Hematopoietic multipotent progenitor cell (in vitro differentiated cells): ENCODE measurements around the gene ERFL. TPM values are rescaled to one million over a fixed set of nuclear protein-coding genes. Genes with fewer than 3 reads are reported as not detected.
"Not testable (repeated sequence)": the region's sequence is repeated elsewhere in the genome, so short reads cannot be mapped to it uniquely, and the experiment has no call there.

Experiments
- DNase-seq, 3 donors: peaks; one replicate each; pipeline ENCODE4 v3.0.0-alpha.2; 2011 to 2015; ENCODE audit warnings: low read depth in 2 of 3, low spot score in 2 of 3
- total RNA-seq: library from RNA; depleted of rRNA; stranded (reverse); fragments of >200 nt; gene quantifications from one replicate; pipeline ENCODE4 v1.2.3, GENCODE V29; 2012

ERFL gene
- total RNA-seq, 1 donor: under 0.01 TPM

- no peak for DNase-seq
Measured at GRCh38 chr19:41944336-41944735, 16.1 kb upstream of the ERFL start.

GRCh38 chr19:41941410-41942202 is 13.4 kb upstream of the ERFL start:
- DNase-seq: no peak

- DNase-seq: no peak
Measured at GRCh38 chr19:41940731-41941409, 12.6 kb upstream of the ERFL start.

GRCh38 chr19:41939861-41940730 is 11.8 kb upstream of the ERFL start:
- peak in 1 of 3 donors; percentile 50 for DNase-seq

GRCh38 chr19:41939209-41939608 is 11.0 kb upstream of the ERFL start:
- not testable (repeated sequence) for DNase-seq

GRCh38 chr19:41937525-41938468 is 9.5 kb upstream of the ERFL start:
- DNase-seq: peak in 1 of 3 donors; percentile 36

- DNase-seq: no peak
Measured at GRCh38 chr19:41936961-41937360, 8.7 kb upstream of the ERFL start.

GRCh38 chr19:41936416-41936850 is 8.2 kb upstream of the ERFL start:
- DNase-seq: no peak

GRCh38 chr19:41935760-41936415 is 7.6 kb upstream of the ERFL start:
- no peak for DNase-seq

- DNase-seq: peak; percentile 70 to 81 (median 72)
Measured at GRCh38 chr19:41934849-41935374, 6.7 kb upstream of the ERFL start.

- no peak for DNase-seq
Measured at GRCh38 chr19:41933693-41934426, 5.6 kb upstream of the ERFL start.

GRCh38 chr19:41932720-41933332 is 4.6 kb upstream of the ERFL start:
- DNase-seq: no peak

GRCh38 chr19:41932259-41932719 is 4.0 kb upstream of the ERFL start:
- DNase-seq: no peak

- DNase-seq: peak in 1 of 3 donors; percentile 47
Measured at GRCh38 chr19:41930926-41931592, 2.8 kb upstream of the ERFL start.

- no peak for DNase-seq
Measured at GRCh38 chr19:41930322-41930722, 2.1 kb upstream of the ERFL start.

- DNase-seq: no peak
Measured at GRCh38 chr19:41929536-41930071, 1.4 kb upstream of the ERFL start.
